Medulla oblongata (tissue), 1 donor: ENCODE results near the gene GNAO1.
"Not testable (repeated sequence)": the region's sequence is repeated elsewhere in the genome, so short reads cannot be mapped to it uniquely, and the experiment has no call there.

ENCODE experiments used
- DNase-seq: peaks from one replicate; pipeline ENCODE4 v3.0.0-alpha.2; 2015; ENCODE audit errors: extremely low spot score

GNAO1 gene

DNA sequence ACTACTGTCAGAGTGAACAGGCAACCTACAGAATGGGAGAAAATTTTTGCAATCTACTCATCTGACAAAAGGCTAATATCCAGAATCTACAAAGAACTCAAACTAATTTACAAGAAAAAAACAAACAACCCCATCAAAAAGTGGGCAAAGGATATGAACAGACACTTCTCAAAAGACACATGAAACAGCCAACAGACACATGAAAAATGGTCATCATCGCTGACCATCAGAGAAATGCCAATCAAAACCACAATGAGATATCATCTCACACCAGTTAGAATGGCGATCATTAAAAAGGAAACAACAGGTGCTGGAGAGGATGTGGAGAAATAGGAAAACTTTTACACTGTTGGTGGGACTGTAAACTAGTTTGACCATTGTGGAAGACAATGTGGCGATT, 205.4 kb downstream of the GNAO1 start:
- DNase-seq, result not testable (repeated sequence)

- DNase-seq, result no peak
Observed at GRCh38 chr16:56399047-56399446, 207.8 kb downstream of the GNAO1 start.

DNA sequence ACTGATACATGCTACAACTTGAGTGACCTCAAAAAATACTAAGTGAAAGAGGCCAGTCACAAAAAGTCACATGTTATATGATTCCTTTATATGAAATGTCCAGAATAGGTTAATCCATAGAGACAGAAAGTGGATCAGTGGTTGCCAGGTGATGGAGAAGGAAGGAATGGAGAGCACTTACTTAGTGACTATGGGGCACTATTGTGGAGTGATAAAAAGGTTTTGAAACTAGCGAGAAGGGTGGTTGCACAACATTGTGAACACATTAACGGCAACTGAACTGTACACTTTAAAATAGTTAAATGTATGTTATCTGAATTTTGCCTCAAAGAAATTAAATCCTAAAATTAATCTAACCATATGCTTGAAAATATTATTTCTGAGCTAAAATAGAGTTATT, 208.2 kb downstream of the GNAO1 start:
- DNase-seq, result no peak

- DNase-seq, result no peak
Observed at GRCh38 chr16:56400458-56400857, 209.2 kb downstream of the GNAO1 start.

DNA sequence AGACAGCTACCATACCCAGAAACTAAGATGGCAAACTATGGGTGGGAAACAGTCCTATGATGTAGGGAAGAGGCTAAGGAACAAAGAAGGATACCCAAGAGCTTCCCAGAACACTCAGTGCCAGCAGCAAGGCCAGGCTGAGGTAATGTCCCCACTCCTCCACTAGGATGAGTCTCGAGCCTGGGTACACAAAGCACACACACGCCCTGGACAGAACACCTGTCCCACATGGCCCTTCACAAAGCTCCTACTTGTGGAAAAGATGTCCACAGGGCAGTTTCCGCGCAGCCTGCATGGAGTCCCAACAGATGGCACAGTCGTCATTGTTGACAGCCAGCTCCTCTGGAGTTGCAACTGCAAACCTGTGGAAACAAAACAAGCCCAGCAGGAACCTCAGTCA, 210.2 kb downstream of the GNAO1 start:
- no peak for DNase-seq

- DNase-seq, result no peak
Observed at GRCh38 chr16:56405977-56406672, 214.8 kb downstream of the GNAO1 start.
